Mesendoderm (in vitro differentiated cells): ENCODE results near the gene PRDM16.

Experiments used
- DNase-seq: peaks from one replicate; pipeline ENCODE4 v3.0.0; 2013
- H2AK5ac ChIP-seq: 2 replicates; pipeline ENCODE4 v1.6.1; 2013; ENCODE audit warnings: low read length, inconsistent platforms
- H2BK120ac ChIP-seq: 2 replicates; pipeline ENCODE4 v1.6.1; 2013; ENCODE audit warnings: low read depth, mild to moderate bottlenecking, low read length, moderate library complexity, mixed read lengths
- H2BK15ac ChIP-seq: replicated peaks from 2 replicates; pipeline ENCODE4 v1.6.1; 2013; ENCODE audit warnings: low read depth, mild to moderate bottlenecking, moderate library complexity
- H2BK5ac ChIP-seq: 2 replicates; pipeline ENCODE4 v1.6.1; 2013; ENCODE audit warnings: low read length, inconsistent platforms
- H3K18ac ChIP-seq: 2 replicates; pipeline ENCODE4 v1.6.1; 2013; ENCODE audit warnings: mild to moderate bottlenecking, low read length, mixed read lengths
- H3K23ac ChIP-seq: one replicate; pipeline ENCODE4 v1.6.1; 2013; ENCODE audit warnings: low read length
- H3K27ac ChIP-seq: 2 replicates; pipeline ENCODE4 v1.5.1; 2013; ENCODE audit warnings: low read depth, mild to moderate bottlenecking, inconsistent platforms, low read length, moderate library complexity
- H3K27me3 ChIP-seq: 2 replicates; pipeline ENCODE4 v1.6.1; 2013; ENCODE audit warnings: low read length, control low read depth, mild to moderate bottlenecking, inconsistent platforms; ENCODE audit not compliant: insufficient read depth, poor library complexity
- H3K36me3 ChIP-seq: 2 replicates; pipeline ENCODE4 v1.6.1; 2013; ENCODE audit warnings: low read length, inconsistent platforms; ENCODE audit not compliant: control insufficient read depth, insufficient read depth
- H3K4ac ChIP-seq: one replicate; pipeline ENCODE4 v1.6.1; 2013; ENCODE audit warnings: low read depth, mild to moderate bottlenecking, low read length, moderate library complexity
- H3K4me1 ChIP-seq: 2 replicates; pipeline ENCODE4 v1.6.1; 2013; ENCODE audit warnings: low read depth, low read length, inconsistent platforms; ENCODE audit not compliant: control insufficient read depth
- H3K4me2 ChIP-seq: 2 replicates; pipeline ENCODE4 v1.6.1; 2013; ENCODE audit warnings: low read length
- H3K4me3 ChIP-seq: 2 replicates; pipeline ENCODE4 v1.5.1; 2013; ENCODE audit warnings: mild to moderate bottlenecking, low read length
- H3K56ac ChIP-seq: one replicate; pipeline ENCODE4 v1.6.1; 2013; ENCODE audit warnings: low read length
- H3K79me1 ChIP-seq: 2 replicates; pipeline ENCODE4 v1.6.1; 2013; ENCODE audit warnings: low read length, inconsistent platforms
- H3K79me2 ChIP-seq: 2 replicates; pipeline ENCODE4 v1.6.1; 2013; ENCODE audit warnings: mild to moderate bottlenecking, low read length; ENCODE audit not compliant: control insufficient read depth, insufficient read depth
- H3K9ac ChIP-seq: 2 replicates; pipeline ENCODE4 v1.6.1; 2013; ENCODE audit warnings: low read length, inconsistent platforms
- H4K5ac ChIP-seq: one replicate; pipeline ENCODE4 v1.6.1; 2013; ENCODE audit warnings: low read length
- H4K8ac ChIP-seq: one replicate; pipeline ENCODE4 v1.6.1; 2013; ENCODE audit warnings: low read depth, mild to moderate bottlenecking, control low read depth, low read length, moderate library complexity
- WGBS: extraction: QIAGEN DNeasy Blood & Tissue Kit; methylation state at CpG from one replicate; pipeline ENCODE4 v1.1.7; 2013; ENCODE audit warnings: low lambda C conversion rate, missing lambda C conversion rate; ENCODE audit not compliant: insufficient coverage; ENCODE audit errors: extremely low coverage; 5-methylcytosine and 5-hydroxymethylcytosine counted together

PRDM16 gene

DNA sequence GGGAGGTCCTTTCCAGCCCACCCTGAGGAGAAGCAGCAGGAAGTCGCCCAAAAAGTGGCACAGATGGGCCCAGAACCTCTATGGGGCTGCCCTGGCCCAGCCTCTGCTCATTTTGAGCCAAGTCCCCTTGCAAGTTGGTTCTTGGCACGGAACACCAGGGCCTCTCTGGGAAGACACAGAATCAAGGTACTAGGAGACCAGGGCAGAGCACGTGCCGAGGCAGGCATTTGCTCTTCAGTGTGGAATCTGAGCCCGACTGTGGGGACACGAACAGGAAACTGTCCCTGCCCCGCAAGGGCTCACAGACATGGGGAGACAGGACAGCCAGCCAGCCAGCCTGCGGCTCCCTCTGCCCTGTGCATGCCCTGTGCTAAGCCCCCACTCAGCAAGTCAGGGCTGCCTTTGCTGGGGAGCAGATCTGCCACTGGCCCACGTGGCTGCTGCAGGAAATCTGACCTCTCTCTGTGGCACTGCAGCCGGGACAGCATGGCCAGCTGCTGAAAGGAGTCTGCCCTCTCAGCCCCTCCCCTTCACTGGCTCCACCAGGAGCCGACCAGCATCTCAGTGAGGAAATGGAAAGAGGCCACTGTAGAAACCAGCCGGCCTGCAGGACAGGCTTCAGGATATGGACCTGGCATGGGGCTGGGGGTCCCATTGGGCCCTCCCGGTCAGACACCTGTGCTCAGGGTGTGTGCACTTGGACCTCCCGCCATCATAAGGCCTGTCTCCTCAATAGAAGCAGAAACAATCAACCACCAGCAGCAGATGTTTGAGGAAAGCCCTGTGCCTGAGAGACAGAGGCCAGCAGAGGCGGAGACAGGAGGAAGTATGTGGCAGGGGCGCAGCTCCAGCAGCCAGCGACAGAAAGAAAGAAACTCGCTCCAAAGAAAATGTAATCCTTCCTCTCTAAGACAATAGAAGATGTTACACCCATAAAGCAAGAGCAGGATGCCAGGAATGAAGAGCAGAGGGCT, 389.2 kb downstream of the PRDM16 start:
- peaks cover 11% of the 10 kb centered on the region for H3K4me1 ChIP-seq
- H3K79me1 ChIP-seq: peaks cover 4% of the 10 kb centered on the region
- H3K27me3 ChIP-seq: no peaks in the 10 kb centered on the region
- no CpG with 5 or more reads among the region's 18 CpGs for WGBS
- H2BK120ac ChIP-seq: no peak overlapping the region
- no peak overlapping the region for H3K4me2 ChIP-seq
- no peak overlapping the region for H2AK5ac ChIP-seq
- H3K27ac ChIP-seq: no peak overlapping the region
- H2BK5ac ChIP-seq: no peak overlapping the region
- no peak overlapping the region for H2BK15ac ChIP-seq
- no peak for DNase-seq
- no peak overlapping the region for H3K23ac ChIP-seq
- no peak overlapping the region for H3K4me3 ChIP-seq
- H3K36me3 ChIP-seq: no peaks in the 10 kb centered on the region
- no peak overlapping the region for H3K56ac ChIP-seq
- no peak overlapping the region for H4K8ac ChIP-seq
- no peak overlapping the region for H4K5ac ChIP-seq
- no peak overlapping the region for H3K9ac ChIP-seq
- H3K4ac ChIP-seq: no peak overlapping the region
- peaks cover 3% of the 10 kb centered on the region for H3K79me2 ChIP-seq
- no peak overlapping the region for H3K18ac ChIP-seq

DNA sequence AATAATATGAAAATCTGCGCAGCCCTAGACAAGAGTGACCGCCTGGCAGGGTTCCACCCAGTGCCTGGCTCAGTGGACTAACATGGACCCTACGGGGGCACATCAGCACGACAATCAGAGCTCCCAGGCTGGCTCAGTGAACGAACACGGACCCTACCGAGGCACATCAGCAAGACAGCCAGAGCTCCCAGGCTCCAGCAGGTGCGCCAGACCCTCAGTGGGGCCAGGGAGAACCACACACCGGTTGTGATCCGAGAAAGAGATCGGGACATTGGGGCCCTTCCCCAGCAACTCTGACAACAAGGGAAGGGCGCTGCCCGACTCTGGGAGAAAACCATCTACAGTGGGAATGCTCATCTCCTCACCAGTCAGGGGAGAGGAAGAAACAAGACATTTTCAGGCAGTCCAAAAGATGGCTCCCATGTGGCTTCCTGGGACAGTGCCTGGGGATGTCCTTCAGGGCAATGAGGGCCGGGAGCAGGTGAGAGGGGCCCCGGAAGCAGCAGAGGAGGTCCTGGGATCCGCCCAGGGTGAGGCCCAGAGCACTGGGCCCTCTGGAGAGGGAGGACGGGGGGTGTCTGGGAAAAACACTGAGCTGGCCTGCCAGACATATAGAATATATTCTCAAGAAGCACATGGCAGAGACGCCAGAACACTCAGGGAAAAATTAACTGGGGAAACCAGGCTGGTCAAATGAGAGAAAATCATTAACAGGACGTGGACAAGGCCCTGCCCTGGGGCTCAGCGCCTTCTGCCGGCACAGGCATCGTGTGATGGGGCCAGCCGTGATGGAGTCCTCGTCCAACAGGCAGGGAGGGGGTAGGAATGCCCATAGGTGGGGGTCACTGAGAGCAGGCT, 390.3 kb downstream of the PRDM16 start:
- H2BK5ac ChIP-seq: no peak overlapping the region
- H3K23ac ChIP-seq: no peak overlapping the region
- no CpG with 5 or more reads among the region's 24 CpGs for WGBS
- no peak overlapping the region for H2AK5ac ChIP-seq
- no peak overlapping the region for H3K9ac ChIP-seq
- no peak overlapping the region for H2BK15ac ChIP-seq
- no peak overlapping the region for H3K18ac ChIP-seq
- peaks cover 4% of the 10 kb centered on the region for H3K79me1 ChIP-seq
- no peak overlapping the region for H4K8ac ChIP-seq
- DNase-seq: no peak
- no peaks in the 10 kb centered on the region for H3K27me3 ChIP-seq
- H3K36me3 ChIP-seq: no peaks in the 10 kb centered on the region
- H3K4me1 ChIP-seq: peaks cover 5% of the 10 kb centered on the region
- no peak overlapping the region for H4K5ac ChIP-seq
- H3K56ac ChIP-seq: no peak overlapping the region
- H3K4ac ChIP-seq: no peak overlapping the region
- H3K4me2 ChIP-seq: no peak overlapping the region
- no peak overlapping the region for H2BK120ac ChIP-seq
- H3K27ac ChIP-seq: no peak overlapping the region
- H3K4me3 ChIP-seq: no peak overlapping the region
- peaks cover 3% of the 10 kb centered on the region for H3K79me2 ChIP-seq

DNA sequence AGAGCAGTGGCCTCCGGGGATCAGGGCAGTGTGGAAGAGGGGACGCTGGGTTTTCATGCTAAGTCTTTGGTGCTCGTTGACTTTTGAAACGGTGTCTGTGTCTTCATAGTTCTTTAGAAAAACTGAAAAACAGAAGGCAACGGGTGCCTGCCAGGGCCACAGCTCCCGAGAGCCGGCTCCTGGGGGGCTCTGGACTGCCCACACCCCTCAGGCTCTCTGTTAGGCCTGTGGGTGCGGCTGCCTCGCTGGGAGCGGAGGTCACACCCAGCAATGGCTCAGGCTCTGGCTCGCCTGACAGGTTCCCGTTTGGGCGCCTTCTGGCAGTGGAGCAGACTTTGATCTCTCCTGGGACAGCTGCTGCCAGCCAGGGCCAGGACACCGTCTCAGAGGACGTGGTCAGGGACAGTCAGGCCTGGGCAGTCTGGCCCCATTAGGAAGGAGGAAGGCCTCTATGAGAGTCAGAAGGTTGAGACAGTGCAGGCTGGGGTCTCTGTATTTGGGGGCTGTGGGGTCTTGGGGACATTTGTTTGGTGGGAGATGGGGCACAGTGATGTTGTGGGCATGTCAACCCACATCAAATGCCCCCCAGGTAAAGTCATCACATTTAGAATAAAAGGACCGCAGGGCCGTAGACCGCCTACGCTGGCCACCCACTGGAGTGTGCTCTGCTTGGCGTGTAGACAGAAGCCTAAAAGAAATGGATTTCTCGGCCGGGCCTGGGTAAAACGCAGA, 391.1 kb downstream of the PRDM16 start:
- WGBS: no CpG with 5 or more reads among the region's 23 CpGs
- no peak overlapping the region for H3K27ac ChIP-seq

DNA sequence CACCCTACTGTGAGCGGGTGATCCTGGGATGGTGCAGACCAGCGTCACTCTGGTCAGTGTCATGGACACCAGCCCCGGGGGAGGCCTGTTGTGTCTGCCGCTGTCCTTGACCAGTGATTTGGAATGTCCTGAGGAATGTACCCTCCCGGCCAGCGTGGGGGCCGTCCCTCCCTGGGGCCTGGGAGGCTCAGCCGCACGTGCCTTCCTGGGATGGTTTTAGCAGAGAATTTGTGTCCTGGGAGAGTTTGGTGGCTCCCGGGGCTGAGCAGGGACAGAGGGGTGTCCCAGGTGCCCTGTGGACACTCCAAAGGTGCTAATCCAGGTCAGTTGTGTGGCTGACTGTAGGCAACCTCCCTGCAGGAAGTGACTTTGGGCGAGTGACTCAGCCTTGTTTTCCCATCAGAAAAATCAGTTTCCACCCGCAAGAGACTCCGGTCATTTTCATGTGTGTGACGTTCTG, 391.7 kb downstream of the PRDM16 start:
- no peak for DNase-seq
- H3K56ac ChIP-seq: no peak overlapping the region
- H3K4me1 ChIP-seq: peaks cover 1% of the 10 kb centered on the region
- H3K4me3 ChIP-seq: no peak overlapping the region
- no peak overlapping the region for H3K9ac ChIP-seq
- no peak overlapping the region for H2BK5ac ChIP-seq
- H2AK5ac ChIP-seq: no peak overlapping the region
- no peak overlapping the region for H2BK120ac ChIP-seq
- H3K79me1 ChIP-seq: peaks cover 2% of the 10 kb centered on the region
- no peak overlapping the region for H4K5ac ChIP-seq
- no peak overlapping the region for H3K27ac ChIP-seq
- no peaks in the 10 kb centered on the region for H3K27me3 ChIP-seq
- no peaks in the 10 kb centered on the region for H3K36me3 ChIP-seq
- no peak overlapping the region for H2BK15ac ChIP-seq
- H3K23ac ChIP-seq: no peak overlapping the region
- H3K18ac ChIP-seq: no peak overlapping the region
- peaks cover 2% of the 10 kb centered on the region for H3K79me2 ChIP-seq
- no peak overlapping the region for H3K4ac ChIP-seq
- no peak overlapping the region for H3K4me2 ChIP-seq
- WGBS: no CpG with 5 or more reads among the region's 14 CpGs
- no peak overlapping the region for H4K8ac ChIP-seq

More for the DNA sequence above, 391.1 kb downstream of the PRDM16 start:
- H3K79me2 ChIP-seq: peaks cover 3% of the 10 kb centered on the region
- no peak overlapping the region for H3K4ac ChIP-seq
- H2BK15ac ChIP-seq: no peak overlapping the region
- no peak overlapping the region for H4K8ac ChIP-seq
- DNase-seq: no peak
- H3K4me2 ChIP-seq: no peak overlapping the region
- H3K27me3 ChIP-seq: no peaks in the 10 kb centered on the region
- no peaks in the 10 kb centered on the region for H3K36me3 ChIP-seq
- H3K4me1 ChIP-seq: peaks cover 5% of the 10 kb centered on the region
- H3K79me1 ChIP-seq: peaks cover 4% of the 10 kb centered on the region
- no peak overlapping the region for H3K9ac ChIP-seq
- H2AK5ac ChIP-seq: no peak overlapping the region
- H3K23ac ChIP-seq: no peak overlapping the region
- no peak overlapping the region for H2BK120ac ChIP-seq
- H3K4me3 ChIP-seq: no peak overlapping the region
- no peak overlapping the region for H3K56ac ChIP-seq
- no peak overlapping the region for H4K5ac ChIP-seq
- no peak overlapping the region for H3K18ac ChIP-seq
- no peak overlapping the region for H2BK5ac ChIP-seq

DNA sequence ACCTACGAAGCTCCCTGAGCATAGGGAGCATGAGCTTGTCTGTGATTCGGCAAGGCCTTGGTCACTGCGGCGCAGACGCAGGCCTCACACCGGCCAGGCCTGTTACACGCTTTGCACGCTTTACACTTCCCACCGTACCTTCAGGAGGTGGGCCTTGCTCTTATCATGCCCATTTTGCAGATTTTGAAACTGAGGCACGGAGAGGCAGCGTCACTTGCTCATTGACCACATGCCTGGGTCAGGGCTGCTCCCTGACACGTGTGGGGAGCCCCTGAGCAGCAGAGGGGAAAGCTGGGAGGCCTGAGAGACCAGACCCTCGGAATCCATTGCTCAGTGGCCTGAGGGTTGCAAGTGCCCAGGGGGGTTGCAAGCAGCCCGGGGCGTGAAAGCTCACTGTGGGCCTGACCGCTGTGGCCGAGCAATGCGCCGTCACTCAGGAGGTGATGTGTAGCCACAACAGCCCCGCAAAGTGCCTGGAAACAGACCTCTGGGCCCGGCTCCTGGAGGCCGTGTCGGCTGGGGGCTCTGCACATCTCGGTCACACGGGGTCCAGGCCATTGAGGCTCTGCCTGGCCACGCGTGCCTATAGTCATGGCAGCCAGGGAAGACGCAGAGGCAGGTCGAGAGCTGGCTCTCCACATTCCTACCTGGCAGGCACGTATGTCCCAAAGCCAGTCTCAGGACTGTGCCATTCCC, 392.4 kb downstream of the PRDM16 start:
- no peaks in the 10 kb centered on the region for H3K27me3 ChIP-seq
- no peak overlapping the region for H2BK5ac ChIP-seq
- H3K4ac ChIP-seq: no peak overlapping the region
- no peaks in the 10 kb centered on the region for H3K4me1 ChIP-seq
- no peak overlapping the region for H3K4me3 ChIP-seq
- no peak overlapping the region for H3K27ac ChIP-seq
- H2BK15ac ChIP-seq: no peak overlapping the region
- no peaks in the 10 kb centered on the region for H3K36me3 ChIP-seq
- H3K23ac ChIP-seq: no peak overlapping the region
- H2AK5ac ChIP-seq: no peak overlapping the region
- no peaks in the 10 kb centered on the region for H3K79me2 ChIP-seq
- DNase-seq: no peak
- H3K18ac ChIP-seq: no peak overlapping the region
- H4K5ac ChIP-seq: no peak overlapping the region
- H3K9ac ChIP-seq: no peak overlapping the region
- H3K79me1 ChIP-seq: no peaks in the 10 kb centered on the region
- H3K4me2 ChIP-seq: no peak overlapping the region
- H3K56ac ChIP-seq: no peak overlapping the region
- H2BK120ac ChIP-seq: no peak overlapping the region
- H4K8ac ChIP-seq: no peak overlapping the region
- WGBS: no CpG with 5 or more reads among the region's 30 CpGs
